Endothelial cell of coronary artery (primary cell): ENCODE results near the gene NDUFB7. TPM values are rescaled to one million over a fixed set of nuclear protein-coding genes. Genes with fewer than 3 reads are reported as not detected.

Experiments used
- total RNA-seq: library from RNA; depleted of rRNA; stranded (reverse); fragments of >200 nt; gene quantifications from 2 replicates; pipeline ENCODE4 v1.2.3, GENCODE V29; 2014

NDUFB7 gene
- total RNA-seq = 283 and 352 TPM in 2 replicates

DNA sequence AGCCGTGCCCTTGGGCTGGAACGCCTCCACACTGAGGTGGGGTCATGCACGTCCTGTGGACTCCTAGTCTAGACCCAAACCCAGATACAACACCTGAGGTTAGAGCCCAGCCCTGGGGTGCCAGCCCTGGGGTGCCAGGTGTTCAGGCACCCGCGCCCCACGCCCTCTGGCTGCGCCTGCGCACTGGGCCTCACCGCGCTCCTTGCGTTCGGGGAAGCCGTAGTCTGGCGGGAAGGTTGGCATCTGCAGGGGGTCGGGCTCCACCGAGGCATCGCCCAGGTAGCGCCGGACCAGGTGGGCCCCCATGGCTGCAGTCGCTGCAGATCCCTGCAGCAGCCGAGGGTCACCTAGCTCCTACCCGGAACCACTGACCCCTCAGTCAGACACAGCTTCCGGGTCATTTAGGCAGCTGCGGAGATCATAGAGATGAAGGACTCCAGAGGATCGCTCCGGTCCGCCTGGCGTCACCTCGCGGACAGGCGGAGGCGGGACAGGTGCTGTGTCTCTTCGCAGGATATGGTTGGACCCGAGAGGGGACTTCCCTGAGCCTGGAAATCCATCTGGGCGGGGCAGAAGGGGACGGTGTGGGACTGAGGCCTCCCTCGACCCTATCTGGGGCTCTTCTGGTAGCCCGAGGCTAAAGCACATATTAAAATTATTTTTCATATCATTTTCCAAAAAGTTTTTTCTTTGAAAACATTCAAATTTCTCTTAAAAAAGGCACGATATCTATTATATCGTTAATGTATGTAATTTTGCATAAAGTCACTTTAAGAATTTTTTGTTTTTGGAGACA, at the start of gene NDUFB7:
Gene NDUFB7 (minus strand): TSS at position 372 of the 796 bp plus-strand sequence. CDS start 66 bp downstream, at position 306.

DNA sequence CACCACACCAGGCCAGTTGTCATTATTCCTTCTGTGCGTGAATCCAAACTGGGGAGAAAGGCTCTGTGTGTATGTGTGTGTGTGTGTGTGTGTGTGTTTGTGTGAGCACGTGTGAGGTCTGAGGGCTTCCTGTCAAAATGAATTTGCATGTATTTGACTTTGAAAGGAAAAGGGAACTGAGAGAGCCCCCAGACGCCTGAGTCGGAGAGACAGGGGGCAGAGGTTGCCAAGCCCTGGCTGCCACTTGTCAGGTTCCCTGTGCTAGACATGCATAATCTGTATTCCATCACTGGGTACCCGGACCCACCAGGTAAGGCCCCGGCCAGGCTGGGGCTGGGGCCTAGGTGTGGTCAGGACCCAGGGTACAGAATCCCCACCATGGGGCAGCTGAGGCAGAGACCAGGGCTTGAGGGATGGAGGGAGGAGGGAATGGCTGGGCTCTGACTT, 11.1 kb upstream of the NDUFB7 start, which contains the start of gene CLEC17A:
Gene CLEC17A (plus strand): TSS at position 191 of the 447 bp plus-strand sequence. CDS start 77 bp downstream, at position 268.

DNA sequence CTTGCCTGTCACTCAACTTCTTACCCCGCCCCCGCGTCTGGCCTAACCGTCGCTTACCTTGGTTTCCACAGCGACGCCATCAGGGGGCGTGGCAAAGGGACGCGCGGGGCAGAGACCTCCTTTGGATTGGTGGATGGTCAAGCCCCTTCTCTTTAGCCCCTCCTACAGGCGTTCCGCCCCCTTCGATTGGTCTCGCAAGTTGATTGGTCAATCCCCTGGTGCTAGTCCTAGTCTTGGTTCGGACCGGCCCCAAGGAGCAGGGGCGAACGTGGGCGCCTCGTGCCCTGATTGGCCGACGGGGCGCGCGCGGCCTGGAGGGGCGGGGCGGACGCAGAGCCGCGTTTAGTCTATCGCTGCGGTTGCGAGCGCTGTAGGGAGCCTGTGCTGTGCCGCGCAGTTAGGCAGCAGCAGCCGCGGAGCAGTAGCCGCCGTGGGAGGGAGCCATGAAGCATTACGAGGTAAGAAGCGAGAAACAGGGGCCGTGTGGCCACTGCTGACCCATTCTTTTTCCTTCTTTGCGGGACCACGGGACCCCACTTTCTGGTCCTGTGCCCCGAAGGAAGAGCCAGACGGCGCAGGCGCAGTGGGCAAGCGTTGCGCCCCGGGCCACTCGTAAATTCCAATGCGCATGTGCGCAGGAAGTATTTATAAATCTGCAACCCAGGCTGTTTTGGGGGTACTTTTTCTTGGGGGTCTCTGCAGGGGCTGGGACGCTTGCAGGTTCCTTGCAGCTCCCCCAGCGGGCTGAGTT, 42.4 kb downstream of the NDUFB7 start, which contains the start of gene TECR:
Gene TECR (plus strand): TSS at position 341 of the 751 bp plus-strand sequence. CDS start 103 bp downstream, at position 444.

DNA sequence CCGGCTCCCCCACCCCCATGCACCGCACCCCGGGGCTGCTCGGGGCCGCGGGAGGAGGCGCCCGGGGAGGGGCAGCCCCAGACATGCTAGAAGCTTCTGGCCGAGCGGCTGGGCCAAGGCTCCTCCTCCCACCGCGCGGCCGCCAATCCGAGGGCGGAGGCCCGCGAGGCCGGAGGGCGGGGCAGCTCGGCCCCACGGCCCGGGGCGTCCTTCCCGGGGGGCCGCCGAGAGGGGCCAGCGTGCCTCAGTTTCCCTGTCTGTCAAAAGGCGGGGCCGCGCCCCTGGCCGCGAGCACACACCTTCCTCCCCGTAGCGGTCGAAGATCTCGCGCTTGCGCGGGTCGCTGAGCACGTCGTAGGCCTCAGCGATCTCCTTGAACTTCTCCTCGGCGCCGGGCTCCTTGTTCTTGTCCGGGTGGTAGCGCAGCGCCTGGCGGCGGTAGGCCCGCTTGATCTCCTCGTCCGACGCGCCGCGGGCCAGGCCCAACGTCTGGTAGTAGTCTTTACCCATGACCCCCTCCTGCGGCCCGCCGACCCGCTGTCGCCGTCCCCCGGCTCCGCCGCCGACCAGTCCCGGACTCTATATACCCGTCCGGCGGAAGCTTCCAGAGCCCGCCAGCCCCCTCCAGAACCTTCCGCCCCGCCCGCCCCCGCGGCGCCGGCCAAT, 53.9 kb downstream of the NDUFB7 start, which contains the start of gene DNAJB1:
Gene DNAJB1 (minus strand): TSS at position 558 of the 666 bp plus-strand sequence. CDS start 48 bp downstream, at position 510.

Other genes starting within 250 kb of the NDUFB7 start
- 5.4 and 10.5 TPM in 2 replicates for gene ADGRE5, start 190.6 kb downstream of the NDUFB7 start, total RNA-seq
- 50.0 and 86.0 TPM in 2 replicates for gene DDX39A, start 152.7 kb downstream of the NDUFB7 start, total RNA-seq
- gene PKN1, start 138.8 kb downstream of the NDUFB7 start, total RNA-seq = 263 and 295 TPM in 2 replicates
- gene PTGER1, start 96.7 kb downstream of the NDUFB7 start, total RNA-seq = 0.27 and 0.28 TPM in 2 replicates
- gene GIPC1, start 75.9 kb downstream of the NDUFB7 start, total RNA-seq = 134 and 147 TPM in 2 replicates
- 36.8 and 45.4 TPM in 2 replicates for gene DNAJB1, start 53.7 kb downstream of the NDUFB7 start, total RNA-seq
- 19.5 and 21.3 TPM in 2 replicates for gene TECR, start 42.5 kb downstream of the NDUFB7 start, total RNA-seq
- gene CLEC17A, start 11.0 kb upstream of the NDUFB7 start, total RNA-seq = not detected in 2 replicates
- not detected in 2 replicates for gene ADGRE3, start 102.8 kb upstream of the NDUFB7 start, total RNA-seq
- 11.2 and 17.7 TPM in 2 replicates for gene ZNF333, start 118.0 kb upstream of the NDUFB7 start, total RNA-seq
- not detected in 2 replicates for gene ADGRE2, start 206.5 kb upstream of the NDUFB7 start, total RNA-seq